ENCODE results near the gene TRPM8.

GRCh38 chr2:233988581-233988980 lies 71.4 kb downstream of the TRPM8 start:
- no peak for TF ChIP-seq CTCF (IDR thresholded peaks at IDR 0.05)
- TF ChIP-seq POLR2AphosphoS5 (IDR thresholded peaks at IDR 0.05) = no peak
- no peak for TF ChIP-seq POLR2A (IDR thresholded peaks at IDR 0.05)

All from suprapubic skin (tissue), 4 donors.